ENCODE results near the gene TULP3. TPM values are rescaled to one million over a fixed set of nuclear protein-coding genes. Genes with fewer than 3 reads are reported as not detected.

The TULP3 gene
- polyA plus RNA-seq, 1 donor (not counting 4 experiments of a cell fraction or from before 2014, with no cell fraction given), result 16.0 TPM

DNA sequence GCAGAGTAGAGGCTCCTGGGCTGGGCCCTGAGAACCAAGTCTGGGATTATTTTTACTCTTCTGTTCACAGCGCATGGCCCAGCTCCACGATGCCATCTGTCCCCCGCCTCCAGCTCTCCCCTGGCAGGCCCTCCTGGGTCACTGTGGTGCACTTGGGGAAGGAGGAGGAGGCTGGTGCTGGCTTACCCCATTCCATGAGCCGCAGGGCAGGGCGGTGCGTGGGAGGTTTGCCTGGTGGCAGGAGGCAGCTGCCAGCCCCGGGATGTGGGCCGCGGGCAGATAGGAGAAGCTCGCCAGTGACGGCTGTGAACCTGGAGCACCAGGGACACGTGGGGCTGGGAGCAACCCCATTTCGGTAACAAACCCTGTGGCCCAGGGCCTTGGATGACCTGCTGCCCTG is 91.7 kb downstream of the TULP3 start:
- Histone ChIP-seq H4K20me1 (ENCODE audit: control insufficient read depth, extremely low read depth, insufficient read depth, low read length) (peaks cover 2% of the 10 kb centered on the region), H3K36me3 (ENCODE audit: control insufficient read depth in 2 of 2, extremely low read depth in 1 of 2, insufficient read depth in 2 of 2, low read length in 2 of 2) (peaks cover 0 to 7% of the 10 kb centered on the region in 2 experiments), H3K9me3 (ENCODE audit: control insufficient read depth, low read depth, low read length) (no peaks in the 10 kb centered on the region), H3K9me1 (ENCODE audit: control insufficient read depth, extremely low read depth, insufficient read depth, low read length) (no peaks in the 10 kb centered on the region), H3K27me3 (ENCODE audit: control insufficient read depth, extremely low read depth, insufficient read depth, low read length) (no peaks in the 10 kb centered on the region), H3K79me2 (ENCODE audit: control insufficient read depth, insufficient read depth, low read length) (no peaks in the 10 kb centered on the region), H2AFZ (ENCODE audit: control insufficient read depth, low read length) (no peak overlapping the region), H3K27ac (ENCODE audit: control insufficient read depth, insufficient read depth, low read length) (no peak overlapping the region), H3K9ac (ENCODE audit: control insufficient read depth, extremely low read depth, insufficient read depth, low read length) (no peak overlapping the region), H3K4me2 (ENCODE audit: control insufficient read depth, extremely low read depth, insufficient read depth, low read depth, low read length) (no peak overlapping the region), H3K4me3 (ENCODE audit: control insufficient read depth in 2 of 3, extremely low read depth in 1 of 3, insufficient read depth in 2 of 3, low read depth in 1 of 3, low read length in 3 of 3) (no peak overlapping the region), H3K4me1 (ENCODE audit: control insufficient read depth, extremely low read depth, insufficient read depth, low read length) (no peaks in the 10 kb centered on the region)
- DNase-seq (ENCODE audit: low read depth, low spot score), result no peak
- FAIRE-seq, result no peak
- dilution Hi-C loops (cut with MboI; ENCODE audit: extremely low pct_ligation_motif_present, low sequenced_read_pairs), result no loop called here
- TF ChIP-seq CTCF (optimal IDR thresholded peaks at IDR 0.05 in 1 of 3, IDR thresholded peaks at IDR 0.05 in 1 of 3, conservative IDR thresholded peaks at IDR 0.05 in 1 of 3; ENCODE audit: extremely low read depth in 1 of 3, insufficient read depth in 2 of 3, low read length in 3 of 3), result no peak
- no peak for TF ChIP-seq EZH2 (IDR thresholded peaks at IDR 0.05; ENCODE audit: low read length)

DNA sequence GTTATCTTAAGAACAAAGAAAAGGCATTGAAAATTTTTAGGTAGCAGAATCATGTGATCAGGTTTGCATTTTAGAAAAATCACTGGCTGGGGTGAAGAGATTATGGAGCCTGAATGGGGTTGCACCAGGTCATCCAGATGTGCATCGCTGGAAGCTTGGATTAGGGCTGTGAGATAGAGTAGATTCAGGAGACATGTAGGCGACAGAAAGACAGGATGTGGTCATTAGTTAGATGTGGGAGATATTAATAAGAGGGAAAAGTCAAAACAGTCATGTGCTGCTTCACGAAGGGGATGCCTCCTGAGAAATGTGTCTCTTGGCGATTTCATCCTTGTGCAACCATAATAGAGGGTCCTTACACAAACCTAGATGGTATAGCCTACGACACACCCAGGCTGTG is 93.6 kb downstream of the TULP3 start:
- H3K4me1 ChIP-seq (ENCODE audit: control insufficient read depth, extremely low read depth, insufficient read depth, low read length), result no peaks in the 10 kb centered on the region
- H3K27ac ChIP-seq (ENCODE audit: control insufficient read depth, insufficient read depth, low read length), result no peak overlapping the region
- H3K79me2 ChIP-seq (ENCODE audit: control insufficient read depth, insufficient read depth, low read length), result no peaks in the 10 kb centered on the region
- FAIRE-seq, result no peak
- no peaks in the 10 kb centered on the region for H3K27me3 ChIP-seq (ENCODE audit: control insufficient read depth, extremely low read depth, insufficient read depth, low read length)
- H3K9me1 ChIP-seq (ENCODE audit: control insufficient read depth, extremely low read depth, insufficient read depth, low read length), result no peaks in the 10 kb centered on the region
- DNase-seq (ENCODE audit: low read depth, low spot score), result no peak
- H3K36me3 ChIP-seq (ENCODE audit: control insufficient read depth in 2 of 2, extremely low read depth in 1 of 2, insufficient read depth in 2 of 2, low read length in 2 of 2), result peaks cover 0 to 7% of the 10 kb centered on the region in 2 experiments
- no peak for TF ChIP-seq CTCF (optimal IDR thresholded peaks at IDR 0.05 in 1 of 3, IDR thresholded peaks at IDR 0.05 in 1 of 3, conservative IDR thresholded peaks at IDR 0.05 in 1 of 3; ENCODE audit: extremely low read depth in 1 of 3, insufficient read depth in 2 of 3, low read length in 3 of 3)
- no peak for TF ChIP-seq EZH2 (IDR thresholded peaks at IDR 0.05; ENCODE audit: low read length)
- H3K9ac ChIP-seq (ENCODE audit: control insufficient read depth, extremely low read depth, insufficient read depth, low read length), result no peak overlapping the region
- H4K20me1 ChIP-seq (ENCODE audit: control insufficient read depth, extremely low read depth, insufficient read depth, low read length), result peaks cover 2% of the 10 kb centered on the region
- no peak overlapping the region for H3K4me3 ChIP-seq (ENCODE audit: control insufficient read depth in 2 of 3, extremely low read depth in 1 of 3, insufficient read depth in 2 of 3, low read depth in 1 of 3, low read length in 3 of 3)
- dilution Hi-C loops (cut with MboI; ENCODE audit: extremely low pct_ligation_motif_present, low sequenced_read_pairs), result no loop called here
- H3K4me2 ChIP-seq (ENCODE audit: control insufficient read depth, extremely low read depth, insufficient read depth, low read depth, low read length), result no peak overlapping the region
- H2AFZ ChIP-seq (ENCODE audit: control insufficient read depth, low read length), result no peak overlapping the region
- no peaks in the 10 kb centered on the region for H3K9me3 ChIP-seq (ENCODE audit: control insufficient read depth, low read depth, low read length)

All from keratinocyte (primary cell).